Activated CD8-positive, alpha-beta memory T cell treated with anti-CD3 and anti-CD28 coated beads, Interleukin-2, amount 50 U/mL, for 48 hours (primary cell): Measurements from ENCODE around the gene SNCAIP.
"Not testable (repeated sequence)": the region's sequence is repeated elsewhere in the genome, so short reads cannot be mapped to it uniquely, and the experiment has no call there.

Source experiments
- DNase-seq: peaks from one replicate; pipeline ENCODE4 v3.0.0-alpha.2; 2020

Gene SNCAIP

GRCh38 chr5:122363623-122364022, 51.6 kb downstream of the SNCAIP start:
- no peak for DNase-seq

- DNase-seq, result no peak
Measured at GRCh38 chr5:122366501-122366900, 54.5 kb downstream of the SNCAIP start.

GRCh38 chr5:122367456-122367855, 55.4 kb downstream of the SNCAIP start:
- DNase-seq, result no peak

GRCh38 chr5:122368510-122369251, 56.6 kb downstream of the SNCAIP start:
- DNase-seq, result no peak

GRCh38 chr5:122369253-122369815, 57.3 kb downstream of the SNCAIP start:
- DNase-seq, result no peak

- DNase-seq, result no peak
Measured at GRCh38 chr5:122371511-122372151, 59.6 kb downstream of the SNCAIP start.

GRCh38 chr5:122374110-122374509, 62.1 kb downstream of the SNCAIP start:
- no peak for DNase-seq

GRCh38 chr5:122375801-122376200, 63.8 kb downstream of the SNCAIP start:
- DNase-seq, result no peak

GRCh38 chr5:122376250-122376649, 64.2 kb downstream of the SNCAIP start:
- DNase-seq, result no peak

- no peak for DNase-seq
Measured at GRCh38 chr5:122377026-122377425, 65.0 kb downstream of the SNCAIP start.

GRCh38 chr5:122382938-122383337, 70.9 kb downstream of the SNCAIP start:
- not testable (repeated sequence) for DNase-seq

- DNase-seq, result no peak
Measured at GRCh38 chr5:122384739-122385235, 72.8 kb downstream of the SNCAIP start.

GRCh38 chr5:122385286-122385685, 73.2 kb downstream of the SNCAIP start:
- DNase-seq, result no peak

- no peak for DNase-seq
Measured at GRCh38 chr5:122385808-122386207, 73.8 kb downstream of the SNCAIP start.

GRCh38 chr5:122390154-122390553, 78.1 kb downstream of the SNCAIP start:
- DNase-seq, result no peak

- DNase-seq, result no peak
Measured at GRCh38 chr5:122390694-122391093, 78.7 kb downstream of the SNCAIP start.

GRCh38 chr5:122391621-122392020, 79.6 kb downstream of the SNCAIP start:
- DNase-seq, result no peak

- no peak for DNase-seq
Measured at GRCh38 chr5:122392224-122392623, 80.2 kb downstream of the SNCAIP start.

GRCh38 chr5:122392824-122393223, 80.8 kb downstream of the SNCAIP start:
- no peak for DNase-seq

- DNase-seq, result no peak
Measured at GRCh38 chr5:122394284-122394930, 82.4 kb downstream of the SNCAIP start.

- DNase-seq, result no peak
Measured at GRCh38 chr5:122398016-122398415, 86.0 kb downstream of the SNCAIP start.

- DNase-seq, result no peak
Measured at GRCh38 chr5:122400341-122400740, 88.3 kb downstream of the SNCAIP start.

GRCh38 chr5:122400938-122401337, 88.9 kb downstream of the SNCAIP start:
- DNase-seq, result no peak
